Measurements from ENCODE around the gene CAMKK1. TPM values are rescaled to one million over a fixed set of nuclear protein-coding genes. Genes with fewer than 3 reads are reported as not detected.

CAMKK1 gene
- total RNA-seq, 4 donors from 2014 or later: 3.3 to 9.5 (median 3.8) TPM

DNA sequence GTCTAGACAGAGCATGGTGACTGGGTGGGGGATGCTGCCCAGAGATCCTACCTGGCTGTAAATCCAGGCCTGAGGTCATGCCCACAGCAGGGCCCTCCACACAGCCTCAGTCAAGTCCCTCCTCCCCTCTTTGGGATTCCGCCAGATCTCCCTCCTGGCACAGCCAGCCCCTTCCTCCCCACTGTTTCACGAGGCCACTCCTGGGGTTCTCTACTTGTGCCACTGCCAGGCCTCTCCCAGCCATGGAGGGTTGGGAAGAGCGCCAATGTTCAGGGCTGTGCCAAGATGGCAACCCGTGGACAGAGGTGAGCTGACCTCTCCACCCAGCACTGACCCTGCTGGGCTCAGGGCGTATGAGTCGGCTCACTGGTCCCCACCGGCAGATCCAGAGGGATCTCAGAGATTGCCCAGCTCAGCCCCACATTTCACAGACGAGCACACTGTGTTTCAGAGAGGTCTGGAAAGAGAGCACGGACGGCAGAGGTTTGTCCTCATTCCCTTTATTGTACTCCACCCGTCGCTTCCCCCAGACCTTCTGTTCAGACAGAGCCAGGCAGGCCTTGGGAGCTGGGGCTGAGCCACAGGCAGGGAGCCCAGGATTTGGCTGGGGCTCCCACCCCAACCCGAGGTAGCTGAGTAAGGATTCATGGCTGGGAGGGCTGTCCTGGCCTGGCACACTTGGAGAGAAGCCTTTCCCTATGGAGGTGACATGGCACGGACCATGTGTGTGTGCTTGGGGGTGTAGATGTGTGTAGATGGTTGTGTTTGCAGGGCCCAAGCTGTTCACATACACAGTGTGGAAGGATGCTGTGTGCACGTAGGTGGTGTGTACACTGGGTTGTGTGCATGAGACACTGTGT is 3.5 kb upstream of the CAMKK1 start:
- DNase-seq: no peak
- 42 to 59% methylated on average over 9 to 13 of the region's 15 CpGs for WGBS, 2 donors
- peaks cover 39 to 51% (median 44%) of the 10 kb centered on the region in 3 donors for H3K4me1 ChIP-seq
- no peak overlapping the region for H3K4me3 ChIP-seq
- no peaks in the 10 kb centered on the region for H3K36me3 ChIP-seq
- no peaks in the 10 kb centered on the region for H3K9me3 ChIP-seq
- intact Hi-C loops (cut with DNase I): no loop called here
- TF ChIP-seq, protein P1, sequence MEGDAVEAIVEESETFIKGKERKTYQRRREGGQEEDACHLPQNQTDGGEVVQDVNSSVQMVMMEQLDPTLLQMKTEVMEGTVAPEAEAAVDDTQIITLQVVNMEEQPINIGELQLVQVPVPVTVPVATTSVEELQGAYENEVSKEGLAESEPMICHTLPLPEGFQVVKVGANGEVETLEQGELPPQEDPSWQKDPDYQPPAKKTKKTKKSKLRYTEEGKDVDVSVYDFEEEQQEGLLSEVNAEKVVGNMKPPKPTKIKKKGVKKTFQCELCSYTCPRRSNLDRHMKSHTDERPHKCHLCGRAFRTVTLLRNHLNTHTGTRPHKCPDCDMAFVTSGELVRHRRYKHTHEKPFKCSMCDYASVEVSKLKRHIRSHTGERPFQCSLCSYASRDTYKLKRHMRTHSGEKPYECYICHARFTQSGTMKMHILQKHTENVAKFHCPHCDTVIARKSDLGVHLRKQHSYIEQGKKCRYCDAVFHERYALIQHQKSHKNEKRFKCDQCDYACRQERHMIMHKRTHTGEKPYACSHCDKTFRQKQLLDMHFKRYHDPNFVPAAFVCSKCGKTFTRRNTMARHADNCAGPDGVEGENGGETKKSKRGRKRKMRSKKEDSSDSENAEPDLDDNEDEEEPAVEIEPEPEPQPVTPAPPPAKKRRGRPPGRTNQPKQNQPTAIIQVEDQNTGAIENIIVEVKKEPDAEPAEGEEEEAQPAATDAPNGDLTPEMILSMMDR (IDR thresholded peaks at IDR 0.05): no peak
- TF ChIP-seq POLR2A (IDR thresholded peaks at IDR 0.05): no peak
- H3K27me3 ChIP-seq: no peaks in the 10 kb centered on the region
- peak overlapping the region in 3 of 4 donors; percentile 30 to 94 (median 47) for H3K27ac ChIP-seq

GRCh38 chr17:3895354-3895753 is 2.5 kb upstream of the CAMKK1 start:
- TF ChIP-seq POLR2A (IDR thresholded peaks at IDR 0.05): no peak
- TF ChIP-seq, protein P1 (IDR thresholded peaks at IDR 0.05): no peak
- Histone ChIP-seq H3K27me3 (no peaks in the 10 kb centered on the region), H3K4me3 (no peak overlapping the region), H3K36me3 (no peaks in the 10 kb centered on the region), H3K27ac (peak overlapping the region; percentile 74 to 94 (median 85)), H3K9me3 (no peaks in the 10 kb centered on the region), H3K4me1 (peaks cover 49 to 61% (median 54%) of the 10 kb centered on the region in 3 donors)
- no peak for DNase-seq
- 86 to 100% methylated on average over 1 to 3 of the region's 3 CpGs for WGBS, 2 donors
- intact Hi-C loops (cut with DNase I): no loop called here

- DNase-seq: no peak
- H3K4me1 ChIP-seq: peaks cover 53 to 65% (median 58%) of the 10 kb centered on the region in 3 donors
- TF ChIP-seq, protein P1 (IDR thresholded peaks at IDR 0.05): no peak
- no peak for TF ChIP-seq POLR2A (IDR thresholded peaks at IDR 0.05)
Measured at GRCh38 chr17:3894911-3895343, 2.1 kb upstream of the CAMKK1 start.

DNA sequence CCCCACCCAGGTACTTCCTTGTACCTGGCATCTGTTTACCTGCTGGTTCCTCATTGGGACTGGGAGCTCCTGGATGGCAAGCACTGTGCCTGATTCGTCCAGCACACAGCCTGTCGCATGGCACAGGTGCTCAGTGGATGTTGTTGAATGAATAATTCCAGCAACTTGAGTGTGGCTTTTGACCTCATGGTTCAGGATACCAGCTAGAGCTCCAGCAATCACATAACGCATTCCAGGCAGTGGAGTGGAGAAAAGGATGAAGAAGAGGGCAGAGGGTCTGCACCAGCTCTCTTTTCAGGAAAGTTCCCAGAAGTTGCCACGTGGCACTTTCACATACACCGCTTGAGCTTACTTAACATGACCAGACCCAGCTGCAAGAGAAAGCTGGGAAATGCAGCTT is 1.3 kb upstream of the CAMKK1 start:
- peaks cover 60 to 72% (median 65%) of the 10 kb centered on the region in 3 donors for H3K4me1 ChIP-seq
- H3K9me3 ChIP-seq: no peaks in the 10 kb centered on the region
- peak overlapping the region; percentile 83 to 94 (median 90) for H3K27ac ChIP-seq
- TF ChIP-seq, protein P1 (IDR thresholded peaks at IDR 0.05): no peak
- TF ChIP-seq POLR2A (IDR thresholded peaks at IDR 0.05): no peak
- DNase-seq: no peak
- intact Hi-C loops (cut with DNase I): no loop called here
- no peak overlapping the region for H3K4me3 ChIP-seq
- H3K27me3 ChIP-seq: no peaks in the 10 kb centered on the region
- H3K36me3 ChIP-seq: no peaks in the 10 kb centered on the region
- 78 to 100% methylated on average over 2 to 5 of the region's 5 CpGs for WGBS, 2 donors

More at GRCh38 chr17:3894911-3895343, 2.1 kb upstream of the CAMKK1 start:
- H3K36me3 ChIP-seq: no peaks in the 10 kb centered on the region
- H3K27ac ChIP-seq: peak overlapping the region; percentile 74 to 94 (median 85)
- intact Hi-C loops (cut with DNase I): no loop called here
- no peaks in the 10 kb centered on the region for H3K27me3 ChIP-seq
- H3K9me3 ChIP-seq: no peaks in the 10 kb centered on the region
- 20 to 39% methylated on average over 2 of the region's 2 CpGs for WGBS, 2 donors
- no peak overlapping the region for H3K4me3 ChIP-seq

GRCh38 chr17:3893720-3894116 is 865 bp upstream of the CAMKK1 start:
- intact Hi-C loops (cut with DNase I): no loop called here

More at GRCh38 chr17:3893720-3894116, 865 bp upstream of the CAMKK1 start:
- WGBS, 2 donors: 71 to 73% methylated on average over 7 of the region's 7 CpGs
- no peaks in the 10 kb centered on the region for H3K27me3 ChIP-seq
- H3K4me3 ChIP-seq: peak overlapping the region in 3 of 4 donors; percentile 58 to 91 (median 66)
- H3K36me3 ChIP-seq: no peaks in the 10 kb centered on the region
- peaks cover 65 to 77% (median 70%) of the 10 kb centered on the region in 3 donors for H3K4me1 ChIP-seq
- DNase-seq: no peak
- no peaks in the 10 kb centered on the region for H3K9me3 ChIP-seq
- TF ChIP-seq, protein P1 (IDR thresholded peaks at IDR 0.05): no peak
- no peak for TF ChIP-seq POLR2A (IDR thresholded peaks at IDR 0.05)
- peak overlapping the region; percentile 83 to 94 (median 90) for H3K27ac ChIP-seq

All from esophagus squamous epithelium (tissue), 5 donors.